Astrocyte of the cerebellum (primary cell): ENCODE data around the gene EYA2.

ENCODE experiments used
- DNase-seq: peaks from one replicate; pipeline ENCODE4 v3.0.0-alpha.2; 2011; ENCODE audit warnings: low read depth
- H3K4me3 ChIP-seq: 2 replicates; pipeline ENCODE4 v1.5.1; 2011; ENCODE audit warnings: mild to moderate bottlenecking, low read depth, low read length, moderate library complexity
- CTCF ChIP-seq: IDR thresholded peaks from 2 replicates; pipeline ENCODE4 v1.5.1; 2012; ENCODE audit warnings: low read length, low read depth, moderate library complexity, mild to moderate bottlenecking; ENCODE audit errors: missing control alignments
- in situ Hi-C: cut with HindIII; loops from 2 replicates; pipeline ENCODE4 v1.10.0; 2017; ENCODE audit warnings: low sequenced_read_pairs

EYA2 gene

GRCh38 chr20:47063808-47064207 is 169.2 kb downstream of the EYA2 start:
- no peak overlapping the region for H3K4me3 ChIP-seq
- no peak for DNase-seq
- no peak for TF ChIP-seq CTCF
- in situ Hi-C loops = no loop called here

- DNase-seq = no peak
- in situ Hi-C loops = loop anchor here (5.0 kb wide), 1 partner anchor 61 kb away; no protein-coding TSS in a partner anchor
- no peak for TF ChIP-seq CTCF
- H3K4me3 ChIP-seq = no peak overlapping the region
These were observed 172.0 kb downstream of the EYA2 start for GRCh38 chr20:47066484-47067270.

DNA sequence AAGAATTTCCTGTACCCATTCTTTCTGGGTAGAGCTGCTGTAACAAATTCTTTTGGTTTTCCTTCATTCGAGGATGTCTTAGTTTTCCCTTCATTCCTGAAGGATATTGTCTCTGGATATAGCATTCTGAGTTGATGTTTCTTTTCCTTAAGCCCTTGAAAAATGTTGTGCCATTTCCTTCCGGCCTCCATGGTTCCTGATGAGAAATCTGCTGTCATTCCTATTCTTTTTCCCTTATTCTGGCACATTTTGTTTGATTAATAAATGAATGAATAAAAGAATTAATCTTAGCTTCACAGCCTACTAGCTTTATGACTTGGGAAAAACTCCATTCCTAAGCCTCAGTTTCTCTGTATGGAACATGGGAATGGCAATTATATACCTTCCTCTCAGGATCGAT is 173.1 kb downstream of the EYA2 start:
- in situ Hi-C loops = loop anchor here (5.0 kb wide), 1 partner anchor 60 kb away; no protein-coding TSS in a partner anchor
- DNase-seq = no peak
- no peak overlapping the region for H3K4me3 ChIP-seq
- no peak for TF ChIP-seq CTCF

DNA sequence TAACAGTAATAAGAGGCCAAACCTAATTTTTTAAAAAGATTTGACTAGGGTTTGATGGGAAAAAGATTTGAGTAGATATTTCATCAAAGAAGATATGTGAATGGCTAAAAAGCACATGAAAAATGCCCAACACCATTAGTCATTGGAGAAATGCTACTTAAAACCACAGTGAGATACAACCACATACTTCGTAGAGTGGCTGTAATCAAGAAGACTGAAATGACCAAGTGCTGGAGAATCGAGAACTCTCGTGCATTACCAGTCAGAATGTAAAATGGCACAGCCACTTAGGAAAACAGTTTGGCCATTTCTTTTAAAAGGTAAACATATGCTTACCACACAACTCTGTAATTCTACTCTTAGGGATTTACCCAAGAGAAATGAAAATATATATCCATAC is 175.5 kb downstream of the EYA2 start:
- in situ Hi-C loops = no loop called here
- DNase-seq = no peak
- H3K4me3 ChIP-seq = no peak overlapping the region
- TF ChIP-seq CTCF = no peak

DNA sequence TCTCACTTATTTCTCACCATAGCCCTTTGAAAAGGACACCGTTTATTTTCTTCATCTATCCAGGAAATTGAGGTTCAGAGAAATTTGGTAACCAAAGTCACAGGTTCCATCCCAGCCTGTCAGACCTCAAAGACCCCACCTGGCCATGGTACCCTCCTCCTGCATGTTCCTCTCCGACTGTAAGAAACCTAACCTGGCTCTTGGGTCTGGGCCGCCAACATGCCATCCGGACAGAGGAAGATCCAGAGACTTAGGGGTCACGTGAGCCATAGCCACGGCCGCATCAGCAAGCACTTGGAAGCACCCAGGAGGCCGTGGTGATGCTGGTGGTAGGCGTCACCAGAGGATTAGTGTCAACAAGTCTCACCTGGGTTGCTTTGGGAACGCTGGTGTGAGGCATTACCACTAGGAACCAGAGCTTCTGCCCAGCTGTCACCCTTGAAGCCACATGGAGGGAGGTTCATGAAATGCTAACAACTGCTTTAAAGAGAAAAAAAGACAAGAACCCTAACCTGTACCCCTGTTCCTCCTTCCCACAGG is 177.1 kb downstream of the EYA2 start:
- no peak overlapping the region for H3K4me3 ChIP-seq
- in situ Hi-C loops = no loop called here
- DNase-seq = no peak
- no peak for TF ChIP-seq CTCF

DNA sequence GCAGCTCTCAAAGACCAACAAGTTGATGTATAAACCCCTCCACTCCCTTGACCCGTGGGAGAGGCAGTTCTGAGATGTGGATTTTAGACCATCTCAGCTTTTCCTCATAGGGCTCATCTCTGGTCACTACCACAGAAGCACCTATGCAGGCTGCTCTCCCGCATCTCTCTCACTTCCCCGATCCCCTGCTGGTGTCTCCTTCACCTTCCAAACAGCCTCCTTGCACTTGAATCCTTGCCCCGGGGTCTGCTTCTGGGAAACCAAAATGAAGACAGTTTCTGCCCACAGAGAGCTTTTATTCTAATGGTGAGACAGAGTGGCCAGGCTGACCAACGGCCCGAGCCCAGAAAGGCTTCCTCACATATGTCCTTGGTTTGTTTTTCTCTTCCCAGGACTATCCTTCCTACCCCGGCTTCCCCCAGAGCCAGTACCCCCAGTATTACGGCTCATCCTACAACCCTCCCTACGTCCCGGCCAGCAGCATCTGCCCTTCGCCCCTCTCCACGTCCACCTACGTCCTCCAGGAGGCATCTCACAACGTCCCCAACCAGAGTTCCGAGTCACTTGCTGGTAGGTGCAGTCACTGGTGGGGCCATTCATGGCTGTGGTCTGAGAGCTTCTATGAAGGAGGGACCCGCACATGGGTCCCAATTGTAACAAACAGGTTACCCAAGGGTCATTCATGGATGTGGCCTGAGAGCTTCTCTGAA is 179.3 kb downstream of the EYA2 start:
- H3K4me3 ChIP-seq = no peak overlapping the region
- no peak for DNase-seq
- in situ Hi-C loops = no loop called here
- no peak for TF ChIP-seq CTCF
